MM.1S (cell line): Measurements from ENCODE around the gene GPR137C.

ENCODE experiments used
- DNase-seq: peaks from one replicate; pipeline ENCODE4 v3.0.0-alpha.2; 2015
- H2AFZ ChIP-seq: fragments of 300-600 bp; sonication (generic); 2 replicates; pipeline ENCODE4 v1.6.0; 2016; ENCODE audit warnings: antibody characterized with exemption, low read length
- H3F3A ChIP-seq: fragments of 300-600 bp; sonication (generic); 2 replicates; pipeline ENCODE4 v1.6.1; 2016; ENCODE audit warnings: mild to moderate bottlenecking, antibody characterized with exemption, low read length, moderate library complexity, mixed read lengths; ENCODE audit not compliant: insufficient read depth
- H3K27ac ChIP-seq: fragments of 300-600 bp; sonication (generic); 2 replicates; pipeline ENCODE4 v1.5.1; 2016; ENCODE audit warnings: mild to moderate bottlenecking, low read length
- H3K27me3 ChIP-seq: fragments of 300-600 bp; sonication (generic); replicated peaks from 2 replicates; pipeline ENCODE4 v1.6.0; 2016; ENCODE audit warnings: low read length; ENCODE audit not compliant: insufficient read depth
- H3K36me3 ChIP-seq: fragments of 300-600 bp; sonication (generic); replicated peaks from 2 replicates; pipeline ENCODE4 v1.6.1; 2016; ENCODE audit warnings: mild to moderate bottlenecking, low read length, mixed read lengths; ENCODE audit not compliant: insufficient read depth
- H3K4me1 ChIP-seq: fragments of 300-600 bp; sonication (generic); 2 replicates; pipeline ENCODE4 v1.6.1; 2016; ENCODE audit warnings: low read length, mixed read lengths
- H3K4me2 ChIP-seq: fragments of 300-600 bp; sonication (generic); 2 replicates; pipeline ENCODE4 v1.6.0; 2016; ENCODE audit warnings: low read depth, low read length
- H3K4me3 ChIP-seq: fragments of 300-600 bp; sonication (generic); 2 replicates; pipeline ENCODE4 v1.5.1; 2016; ENCODE audit warnings: low read length, mixed read lengths
- H3K79me2 ChIP-seq: fragments of 300-600 bp; sonication (generic); 2 replicates; pipeline ENCODE4 v1.6.1; 2016; ENCODE audit warnings: mixed run types, low read length, mixed read lengths
- H3K9ac ChIP-seq: fragments of 300-600 bp; sonication (generic); 2 replicates; pipeline ENCODE4 v1.6.1; 2016; ENCODE audit warnings: low read length, mixed read lengths
- H3K9me2 ChIP-seq: fragments of 300-600 bp; sonication (generic); replicated peaks from 2 replicates; pipeline ENCODE4 v1.6.1; 2016; ENCODE audit warnings: mild to moderate bottlenecking, low read length, mixed read lengths; ENCODE audit not compliant: insufficient read depth
- H3K9me3 ChIP-seq: fragments of 300-600 bp; sonication (generic); replicated peaks from 2 replicates; pipeline ENCODE4 v1.6.1; 2016; ENCODE audit warnings: mild to moderate bottlenecking, low read length, mixed read lengths; ENCODE audit not compliant: insufficient read depth
- H4K20me1 ChIP-seq: fragments of 300-600 bp; sonication (generic); 2 replicates; pipeline ENCODE4 v1.6.1; 2016; ENCODE audit warnings: mild to moderate bottlenecking, low read length, moderate library complexity, mixed read lengths; ENCODE audit not compliant: insufficient read depth
- CTCF ChIP-seq: fragments of 300-600 bp; sonication (generic); IDR thresholded peaks from 2 replicates; pipeline ENCODE4 v1.5.1; 2016; ENCODE audit warnings: antibody characterized with exemption, low read length, mixed read lengths
- EZH2 ChIP-seq: fragments of 300-600 bp; sonication (generic); optimal IDR thresholded peaks from 2 replicates; pipeline ENCODE3; 2017; ENCODE audit warnings: low read depth, mild to moderate bottlenecking, antibody characterized with exemption, low read length, mixed read lengths
- EZH2phosphoT487 ChIP-seq: fragments of 300-600 bp; sonication (generic); IDR thresholded peaks from 2 replicates; pipeline ENCODE4 v1.6.1; 2018; ENCODE audit warnings: antibody characterized with exemption, low read length

Gene GPR137C

GRCh38 chr14:52619687-52620086 is 67.1 kb downstream of the GPR137C start:
- Histone ChIP-seq H3F3A (no peaks in the 10 kb centered on the region), H3K9me2 (no peaks in the 10 kb centered on the region), H3K4me1 (no peaks in the 10 kb centered on the region), H3K9me3 (no peaks in the 10 kb centered on the region), H3K79me2 (no peaks in the 10 kb centered on the region), H3K4me2 (no peak overlapping the region), H4K20me1 (no peaks in the 10 kb centered on the region), H3K36me3 (no peaks in the 10 kb centered on the region), H3K27me3 (no peaks in the 10 kb centered on the region), H3K4me3 (no peak overlapping the region), H2AFZ (no peak overlapping the region), H3K9ac (no peak overlapping the region), H3K27ac (no peak overlapping the region)
- no peak for DNase-seq
- TF ChIP-seq EZH2phosphoT487 (no peak), CTCF (no peak), EZH2 (no peak)

- H3F3A ChIP-seq: no peaks in the 10 kb centered on the region
- H3K9ac ChIP-seq: no peak overlapping the region
- H3K9me2 ChIP-seq: no peaks in the 10 kb centered on the region
- no peaks in the 10 kb centered on the region for H3K36me3 ChIP-seq
- H3K4me3 ChIP-seq: no peak overlapping the region
- TF ChIP-seq EZH2 (no peak), CTCF (no peak), EZH2phosphoT487 (no peak)
- H3K79me2 ChIP-seq: no peaks in the 10 kb centered on the region
- no peak overlapping the region for H3K27ac ChIP-seq
- H4K20me1 ChIP-seq: no peaks in the 10 kb centered on the region
- no peak overlapping the region for H3K4me2 ChIP-seq
- no peak overlapping the region for H2AFZ ChIP-seq
- no peaks in the 10 kb centered on the region for H3K4me1 ChIP-seq
- H3K27me3 ChIP-seq: no peaks in the 10 kb centered on the region
- no peak for DNase-seq
- no peaks in the 10 kb centered on the region for H3K9me3 ChIP-seq
Measured at GRCh38 chr14:52640137-52640536, 87.5 kb downstream of the GPR137C start.

GRCh38 chr14:52641745-52642144 is 89.1 kb downstream of the GPR137C start:
- H3K9ac ChIP-seq: no peak overlapping the region
- H2AFZ ChIP-seq: no peak overlapping the region
- TF ChIP-seq EZH2phosphoT487 (no peak), CTCF (no peak), EZH2 (no peak)
- H3K79me2 ChIP-seq: no peaks in the 10 kb centered on the region
- no peaks in the 10 kb centered on the region for H3K36me3 ChIP-seq
- H3K4me2 ChIP-seq: no peak overlapping the region
- no peaks in the 10 kb centered on the region for H4K20me1 ChIP-seq
- H3K4me1 ChIP-seq: no peaks in the 10 kb centered on the region
- no peak overlapping the region for H3K27ac ChIP-seq
- H3K9me3 ChIP-seq: no peaks in the 10 kb centered on the region
- no peaks in the 10 kb centered on the region for H3K27me3 ChIP-seq
- H3F3A ChIP-seq: no peaks in the 10 kb centered on the region
- H3K4me3 ChIP-seq: no peak overlapping the region
- DNase-seq: no peak
- H3K9me2 ChIP-seq: no peaks in the 10 kb centered on the region
